GM18505 (cell line): ENCODE results near the gene SLC50A1.

ENCODE experiments used
- ATAC-seq: cut with Tn5 transposase; IDR thresholded peaks from one replicate; pipeline ENCODE4 v1.9.1; 2021; ENCODE audit not compliant: unreplicated experiment
- POLR2A ChIP-seq: IDR thresholded peaks from 4 replicates; pipeline ENCODE4 v1.6.1; 2011; ENCODE audit warnings: borderline replicate concordance; ENCODE audit not compliant: insufficient read depth, insufficient read length; ENCODE audit errors: extremely low read depth

Gene SLC50A1

DNA sequence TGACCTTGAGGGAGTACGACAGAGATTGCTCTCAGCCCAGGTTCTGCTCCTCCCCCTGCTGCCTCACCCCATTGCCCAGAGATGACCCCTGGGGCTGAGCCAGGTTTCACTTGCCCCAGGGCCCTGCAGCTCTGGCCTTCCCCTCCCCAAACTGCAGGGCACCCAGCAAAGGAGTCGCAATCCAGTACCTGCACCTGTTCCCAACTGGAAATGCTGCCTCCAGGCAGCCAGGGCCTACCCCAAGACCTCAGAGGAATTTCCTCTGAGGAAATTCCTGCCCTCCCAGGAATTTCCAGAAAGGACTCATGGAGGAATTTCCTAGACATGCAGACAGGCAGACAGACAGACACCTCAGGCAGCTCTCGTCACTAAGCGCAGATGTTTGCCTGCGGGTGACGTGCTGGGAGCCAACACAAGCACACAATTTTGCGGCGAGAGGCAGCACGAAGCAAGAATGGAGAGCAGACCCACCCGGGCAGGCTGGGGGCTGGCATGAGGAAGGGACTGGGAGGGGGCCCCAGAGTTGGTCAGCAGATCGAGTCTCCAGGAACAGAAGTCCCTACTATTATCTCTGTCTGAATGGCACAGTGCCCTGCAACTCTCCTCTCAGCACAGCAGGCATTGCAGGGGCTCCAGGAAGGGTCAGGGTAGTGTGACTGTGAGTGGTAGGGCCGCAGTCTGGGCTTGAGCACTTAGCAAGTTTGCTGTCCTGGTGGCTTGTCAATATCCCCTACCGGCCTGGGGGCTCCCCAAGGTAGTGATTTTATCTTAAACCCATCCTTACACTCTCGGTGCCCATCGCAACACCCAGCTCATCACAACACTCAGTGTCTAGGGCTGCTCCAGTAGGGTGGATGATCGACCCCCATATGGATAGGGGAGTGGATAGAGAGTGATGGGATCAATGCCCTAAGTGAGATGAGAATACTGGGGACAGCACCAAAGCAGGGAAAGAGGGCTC is 10.9 kb upstream of the SLC50A1 start:
- ATAC-seq = no peak
- TF ChIP-seq POLR2A = no peak

DNA sequence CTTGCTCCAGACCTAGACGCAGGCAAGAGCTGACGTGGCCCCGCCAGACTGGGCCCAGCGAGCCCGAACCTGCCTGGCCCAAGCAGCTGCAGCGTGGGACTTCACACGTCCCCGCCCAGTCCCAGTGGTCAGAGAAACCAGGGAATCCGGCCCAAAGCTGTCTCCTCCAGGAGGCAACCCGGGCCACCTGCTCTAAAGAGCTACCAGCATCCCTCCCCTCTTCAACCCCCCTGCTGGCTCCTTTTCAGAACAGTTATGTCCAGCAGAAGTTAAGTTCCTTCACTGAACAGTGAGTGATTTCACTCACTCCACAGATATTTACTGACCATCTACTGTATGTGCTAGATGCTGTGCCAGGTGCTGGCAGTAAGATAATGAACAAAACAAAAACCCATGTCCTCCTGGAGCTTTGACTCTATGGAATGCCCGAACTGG is 10.1 kb upstream of the SLC50A1 start:
- TF ChIP-seq POLR2A = no peak
- ATAC-seq = no peak

DNA sequence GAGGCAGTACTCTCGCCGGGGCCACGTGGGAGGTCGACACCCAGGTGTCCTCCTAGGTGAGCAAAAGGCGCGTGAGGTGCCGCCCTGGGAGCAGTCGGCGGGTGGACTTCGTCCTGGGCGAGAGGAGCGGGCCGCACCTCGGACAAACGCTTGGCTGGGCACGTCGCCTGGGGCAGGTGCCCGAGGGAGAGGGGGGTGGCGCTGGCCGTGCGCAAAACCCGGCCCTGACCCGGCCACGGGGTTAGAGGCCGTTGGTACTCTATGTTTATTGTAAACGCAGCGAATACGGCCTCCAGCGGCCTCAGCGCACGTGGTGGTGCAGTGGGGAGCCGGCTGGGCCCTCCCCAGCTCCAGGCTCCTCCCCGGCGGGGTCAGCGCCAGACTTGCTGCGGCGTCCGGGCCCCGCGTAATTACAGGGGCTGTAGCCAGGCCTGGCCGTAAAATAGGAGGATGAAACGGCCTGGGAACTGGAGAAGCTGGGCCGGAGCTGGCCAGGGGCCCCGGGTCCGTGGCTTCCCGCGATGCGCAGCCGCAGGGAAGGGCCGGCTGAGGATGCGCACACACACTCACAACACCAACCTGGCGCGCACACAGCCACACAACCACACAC is 9.6 kb upstream of the SLC50A1 start:
- TF ChIP-seq POLR2A = no peak
- no peak for ATAC-seq

DNA sequence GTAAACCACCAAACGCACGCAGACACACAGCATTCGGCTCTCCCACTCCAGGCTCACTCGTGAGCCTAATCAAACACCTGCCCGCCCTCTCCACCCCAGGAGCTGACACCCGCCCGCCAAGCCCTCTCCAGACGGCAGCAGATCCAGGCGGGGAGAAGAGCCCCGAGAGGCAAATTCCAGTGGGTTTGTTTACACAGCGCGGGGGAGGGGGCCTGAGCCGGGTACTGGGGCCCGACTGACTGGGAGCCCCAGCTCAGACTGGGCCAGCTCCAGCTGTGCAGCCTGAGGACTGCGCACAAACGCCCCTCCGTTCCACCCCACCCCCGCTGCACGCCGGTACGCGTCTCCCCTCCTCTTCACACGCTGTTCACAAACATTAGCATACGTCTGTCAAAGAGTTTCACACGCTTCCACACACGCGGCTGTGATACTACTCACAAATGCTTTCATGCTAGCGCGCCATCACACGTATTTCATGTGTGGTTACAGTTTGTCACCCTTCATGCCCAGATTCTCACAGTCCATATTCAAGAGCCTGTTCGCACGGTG is 9.0 kb upstream of the SLC50A1 start:
- TF ChIP-seq POLR2A = no peak

DNA sequence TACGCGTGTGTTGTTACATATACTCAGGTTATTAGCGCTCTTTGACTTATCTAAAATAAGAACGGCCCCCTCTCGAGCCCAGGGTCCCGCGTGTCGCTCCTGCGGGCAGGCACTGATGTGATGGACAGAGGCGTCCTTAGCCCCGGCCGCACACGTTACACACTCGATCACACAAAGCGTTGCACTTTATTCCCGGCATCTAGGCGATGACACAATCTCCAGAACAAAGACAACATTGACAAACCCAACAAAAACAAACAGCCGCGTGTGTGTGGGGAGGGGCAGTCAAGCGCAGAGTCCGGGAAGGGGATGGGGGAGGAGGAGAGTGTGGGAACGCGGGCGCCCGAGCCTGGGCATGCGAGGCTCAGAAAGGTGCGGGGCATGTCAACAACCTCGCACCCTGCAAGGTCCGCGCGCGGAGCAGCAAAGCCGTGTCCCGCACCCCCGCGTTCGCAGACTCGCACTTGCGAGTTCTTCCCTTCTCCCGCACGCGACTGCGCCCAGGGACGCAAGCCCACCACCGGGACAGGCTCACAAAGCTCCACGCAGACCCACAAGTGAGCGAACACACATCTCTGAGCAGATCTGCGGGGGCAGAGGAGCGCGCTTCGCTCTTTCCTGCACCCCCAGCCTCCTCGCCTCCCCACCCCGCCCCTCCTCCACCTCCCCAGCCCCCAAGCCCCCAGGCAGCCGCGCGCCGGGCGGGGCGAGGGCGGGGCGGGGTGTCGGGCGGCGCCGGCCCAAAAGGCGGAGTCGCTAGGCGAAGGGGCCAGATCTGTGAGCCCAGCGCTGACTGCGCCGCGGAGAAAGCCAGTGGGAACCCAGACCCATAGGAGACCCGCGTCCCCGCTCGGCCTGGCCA is 8.3 kb upstream of the SLC50A1 start, which contains the start of gene EFNA1:
Gene EFNA1, plus strand, starts transcription at position 772 of the 862 bp plus-strand sequence. CDS start 102 bp downstream, outside the sequence.
- no peak for TF ChIP-seq POLR2A
- no peak for ATAC-seq

More for the DNA sequence above, 9.0 kb upstream of the SLC50A1 start:
- ATAC-seq = no peak

DNA sequence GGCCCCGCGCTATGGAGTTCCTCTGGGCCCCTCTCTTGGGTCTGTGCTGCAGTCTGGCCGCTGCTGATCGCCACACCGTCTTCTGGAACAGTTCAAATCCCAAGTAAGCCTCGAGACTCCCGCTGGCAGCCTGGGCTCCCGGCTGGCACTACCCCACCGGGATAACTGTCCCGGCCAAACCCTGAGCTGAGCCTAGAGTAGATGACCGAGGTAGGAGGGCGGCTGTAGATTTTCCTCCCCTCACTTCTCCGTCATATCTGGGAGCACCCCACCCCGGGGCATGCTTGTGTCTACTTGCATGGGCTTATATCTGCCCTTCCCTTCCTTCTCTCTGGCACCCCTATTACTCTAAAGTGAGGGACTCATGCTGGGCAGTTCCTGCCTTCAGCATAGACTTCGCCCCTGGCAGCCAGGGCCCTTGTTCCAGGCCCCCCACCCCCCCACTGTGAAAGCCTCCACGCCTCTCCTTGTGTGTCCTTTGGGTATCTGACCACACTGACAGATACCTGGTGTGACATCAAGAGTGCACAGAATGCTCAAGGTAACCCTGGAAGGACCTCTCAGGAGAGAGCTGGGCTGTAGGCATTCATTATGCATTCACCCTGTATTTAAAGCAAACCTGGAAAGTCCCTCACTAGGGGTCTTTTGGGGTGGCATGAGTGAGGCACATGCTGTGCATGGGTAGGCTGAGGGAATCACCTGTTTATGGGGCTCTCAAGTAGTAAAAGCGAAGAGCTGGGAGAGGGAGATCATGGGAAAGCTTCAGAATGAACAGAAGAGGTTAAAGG is 7.5 kb upstream of the SLC50A1 start:
- TF ChIP-seq POLR2A = no peak
- ATAC-seq = no peak

DNA sequence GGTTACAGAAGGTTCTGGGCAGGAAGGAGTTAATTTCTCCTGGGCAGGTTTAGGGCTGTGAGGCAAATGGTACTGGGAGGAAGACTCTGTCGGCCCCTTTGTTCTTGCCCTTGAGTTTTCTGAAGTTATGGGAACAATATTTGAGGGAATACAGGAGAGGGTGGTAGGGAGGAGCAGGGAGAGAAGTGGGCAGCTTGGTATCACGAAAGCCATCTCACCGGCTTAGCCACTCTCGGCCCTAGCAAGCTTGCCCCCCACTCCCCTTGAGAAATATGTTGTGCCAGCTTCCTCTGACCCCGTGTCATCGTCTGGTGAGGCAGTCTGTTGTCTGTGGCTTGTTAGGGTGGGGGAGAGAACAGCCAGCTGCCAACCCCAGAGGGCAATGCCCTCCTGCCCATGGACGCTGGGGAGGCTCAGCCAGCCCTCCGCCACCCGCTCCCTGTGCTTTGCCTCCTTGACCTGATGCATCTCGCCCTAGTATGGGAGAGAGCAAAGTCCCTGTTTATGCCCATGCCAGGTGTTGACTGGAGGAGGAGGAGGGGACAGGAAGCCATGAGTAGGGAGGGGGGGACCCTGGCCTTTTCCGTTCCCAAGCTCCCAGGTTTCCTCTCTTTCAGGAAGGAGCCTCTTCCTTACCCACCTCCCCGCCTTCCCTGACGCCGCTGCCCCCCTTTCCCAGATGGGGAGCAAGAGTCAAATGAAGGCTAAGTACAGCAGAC is 6.7 kb upstream of the SLC50A1 start:
- no peak for ATAC-seq

DNA sequence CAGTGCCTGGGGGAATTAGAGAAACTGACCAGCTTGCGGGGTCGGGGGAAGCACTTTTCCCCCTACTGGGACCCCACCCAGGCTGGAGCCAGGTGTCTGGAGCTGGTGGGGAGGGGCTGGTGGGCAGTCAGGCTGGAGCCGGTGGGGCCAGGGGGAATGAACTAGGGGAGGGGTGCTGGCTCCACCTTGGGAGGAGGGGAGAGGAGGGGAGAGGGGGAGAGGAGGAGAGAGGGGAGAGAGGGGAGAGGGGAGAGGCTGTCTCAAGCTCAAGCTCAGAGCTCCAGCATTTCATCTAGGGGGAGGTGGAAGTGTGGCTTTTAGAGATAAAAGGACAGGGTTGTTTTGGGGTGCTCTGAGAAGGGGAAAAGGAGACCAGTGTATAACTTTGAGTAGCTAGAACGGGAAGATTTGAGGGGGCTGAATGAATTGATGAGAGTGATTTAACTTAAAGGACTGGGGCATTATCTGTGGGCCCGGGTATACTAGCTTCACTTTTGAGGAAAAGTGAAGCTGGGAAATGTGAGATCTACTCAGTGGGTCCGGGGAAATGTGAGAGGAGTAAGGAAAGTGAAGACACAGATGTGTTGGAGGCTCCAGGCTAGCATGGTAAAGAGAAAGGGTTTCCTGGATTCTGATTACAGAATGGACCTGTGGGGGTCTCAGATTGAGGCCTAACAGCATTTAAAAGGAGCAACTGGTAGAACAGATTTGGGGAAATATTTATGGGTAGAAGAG is 5.2 kb upstream of the SLC50A1 start:
- TF ChIP-seq POLR2A = no peak
- no peak for ATAC-seq

More for the DNA sequence above, 6.7 kb upstream of the SLC50A1 start:
- TF ChIP-seq POLR2A = no peak

DNA sequence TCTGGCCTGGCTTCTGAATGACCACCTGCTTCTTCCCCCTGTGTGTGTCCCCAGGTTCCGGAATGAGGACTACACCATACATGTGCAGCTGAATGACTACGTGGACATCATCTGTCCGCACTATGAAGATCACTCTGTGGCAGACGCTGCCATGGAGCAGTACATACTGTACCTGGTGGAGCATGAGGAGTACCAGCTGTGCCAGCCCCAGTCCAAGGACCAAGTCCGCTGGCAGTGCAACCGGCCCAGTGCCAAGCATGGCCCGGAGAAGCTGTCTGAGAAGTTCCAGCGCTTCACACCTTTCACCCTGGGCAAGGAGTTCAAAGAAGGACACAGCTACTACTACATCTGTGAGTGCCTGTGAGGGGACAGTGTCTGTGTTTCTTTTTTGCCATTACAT is 4.4 kb upstream of the SLC50A1 start:
- no peak for TF ChIP-seq POLR2A
- ATAC-seq = no peak

DNA sequence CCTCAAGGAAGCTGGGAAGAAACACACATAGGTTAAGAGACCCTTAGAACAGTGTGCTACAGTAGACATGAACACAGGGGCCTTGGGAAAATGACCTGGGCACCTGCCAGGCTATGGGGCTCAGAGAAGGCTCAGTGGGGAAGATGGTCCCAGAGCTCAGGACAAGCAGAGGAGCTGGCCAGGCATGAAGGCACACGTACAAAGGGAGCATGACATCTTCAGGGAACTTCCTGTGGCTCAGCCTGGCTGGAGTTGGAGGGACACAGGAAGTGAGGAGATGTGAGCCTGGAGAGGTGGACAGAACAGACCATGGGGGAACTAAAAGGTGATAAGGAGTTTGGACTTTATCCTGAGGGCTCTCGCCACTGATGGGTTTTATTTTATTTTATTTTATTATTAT is 3.8 kb upstream of the SLC50A1 start:
- no peak for ATAC-seq
- TF ChIP-seq POLR2A = no peak

DNA sequence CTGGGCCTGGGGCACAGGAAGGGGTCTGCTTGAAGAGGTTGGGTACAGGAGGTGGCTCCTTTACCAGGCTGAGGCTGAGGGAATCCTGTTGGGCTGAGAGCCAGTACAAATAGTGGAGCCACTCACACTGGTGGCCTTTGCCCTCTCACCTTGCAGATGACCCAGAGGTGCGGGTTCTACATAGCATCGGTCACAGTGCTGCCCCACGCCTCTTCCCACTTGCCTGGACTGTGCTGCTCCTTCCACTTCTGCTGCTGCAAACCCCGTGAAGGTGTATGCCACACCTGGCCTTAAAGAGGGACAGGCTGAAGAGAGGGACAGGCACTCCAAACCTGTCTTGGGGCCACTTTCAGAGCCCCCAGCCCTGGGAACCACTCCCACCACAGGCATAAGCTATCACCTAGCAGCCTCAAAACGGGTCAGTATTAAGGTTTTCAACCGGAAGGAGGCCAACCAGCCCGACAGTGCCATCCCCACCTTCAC is 1.8 kb upstream of the SLC50A1 start:
- TF ChIP-seq POLR2A = no peak
- no peak for ATAC-seq
